SIG-M5 treated with dmso at 0.1 percent for 504 hours (cell line): ENCODE measurements around the gene GAGE13.
"Not testable (repeated sequence)": the region's sequence is repeated elsewhere in the genome, so short reads cannot be mapped to it uniquely, and the experiment has no call there.

Experiments used
- DNase-seq: peaks from one replicate; lab custom pipeline; 2025; ENCODE audit not compliant: unreplicated experiment; lab: John Stamatoyannopoulos, UW

GAGE13 gene

GRCh38 chrX:49330421-49330820, 961 bp upstream of the GAGE13 start:
- not testable (repeated sequence) for DNase-seq

GRCh38 chrX:49331841-49332240, 459 bp downstream of the GAGE13 start:
- DNase-seq, result not testable (repeated sequence)

GRCh38 chrX:49341449-49341848, 10.1 kb downstream of the GAGE13 start:
- not testable (repeated sequence) for DNase-seq

GRCh38 chrX:49344496-49345175, 13.3 kb downstream of the GAGE13 start:
- DNase-seq, result not testable (repeated sequence)

GRCh38 chrX:49345402-49345801, 14.0 kb downstream of the GAGE13 start:
- not testable (repeated sequence) for DNase-seq

- not testable (repeated sequence) for DNase-seq
Observed at GRCh38 chrX:49346150-49346549, 14.8 kb downstream of the GAGE13 start.
